Lower leg skin (tissue), 3 donors: Measurements from ENCODE around the gene DLGAP1.

Experiments used
- CTCF ChIP-seq, 3 donors: fragments of 450-650 bp; IDR thresholded peaks; one replicate each; pipeline ENCODE4 v1.5.1; 2016; ENCODE audit warnings: antibody characterized with exemption in 3 of 3, mild to moderate bottlenecking in 3 of 3, moderate library complexity in 2 of 3
- POLR2A ChIP-seq, 2 donors: fragments of 450-650 bp; IDR thresholded peaks; one replicate each; pipeline ENCODE4 v1.6.1; 2016 to 2017; ENCODE audit warnings: antibody characterized with exemption in 2 of 2, mild to moderate bottlenecking in 1 of 2, moderate library complexity in 1 of 2

DNA sequence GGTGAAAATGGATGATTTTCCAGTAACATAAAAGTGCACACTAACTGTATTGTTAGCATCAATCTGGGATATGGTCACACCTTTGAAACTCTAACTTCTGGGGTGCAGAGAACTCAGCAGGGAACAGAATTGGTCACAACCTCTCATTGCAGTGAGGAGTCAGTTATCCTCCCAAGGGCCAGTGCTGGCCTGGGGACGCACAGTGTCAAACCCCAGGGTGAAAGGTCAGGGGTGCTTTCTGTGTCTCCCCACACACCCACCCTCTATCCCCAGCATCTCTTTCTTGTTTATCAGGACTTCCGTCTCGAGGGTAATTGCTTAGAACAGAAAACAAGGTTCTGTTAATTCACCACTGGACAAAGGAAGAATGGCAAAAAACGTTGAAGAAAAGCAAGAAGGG lies 208.7 kb downstream of the DLGAP1 start:
- TF ChIP-seq CTCF (IDR thresholded peaks at IDR 0.05): no peak
- no peak for TF ChIP-seq POLR2A (IDR thresholded peaks at IDR 0.05)
